WTC11 (cell line): Measurements from ENCODE around the gene NET1. TPM values are rescaled to one million over a fixed set of nuclear protein-coding genes. Genes with fewer than 3 reads are reported as not detected.

Source experiments
- ATF2 ChIP-seq: sonication (generic); formaldehyde crosslinking; IDR thresholded peaks from 2 replicates; pipeline ENCODE4 v1.8.1; 2022; ENCODE audit warnings: low read depth, missing genetic modification reagents, borderline replicate concordance
- ATF3 ChIP-seq: sonication (generic); formaldehyde crosslinking; conservative IDR thresholded peaks from 2 replicates; pipeline ENCODE4 v1.8.1; 2022; ENCODE audit warnings: mild to moderate bottlenecking, missing genetic modification reagents
- CREB1 ChIP-seq: sonication (generic); formaldehyde crosslinking; IDR thresholded peaks from 2 replicates; pipeline ENCODE4 v1.8.0; 2023; ENCODE audit warnings: mild to moderate bottlenecking, missing genetic modification reagents
- CTCF ChIP-seq: fragments of 200-600 bp; IDR thresholded peaks from 2 replicates; pipeline ENCODE4 v1.8.0; 2022; ENCODE audit warnings: antibody characterized with exemption
- GRHL2 ChIP-seq: fragments of 250-450 bp; sonication (Bioruptor Pico); IDR thresholded peaks from 2 replicates; pipeline ENCODE4 v1.8.0; 2022; ENCODE audit warnings: mild to moderate bottlenecking, moderate library complexity; ENCODE audit not compliant: insufficient replicate concordance, severe bottlenecking
- IRF2 ChIP-seq: sonication (generic); formaldehyde crosslinking; IDR thresholded peaks from 2 replicates; pipeline ENCODE4 v1.8.0; 2022; ENCODE audit warnings: low read depth, missing genetic modification reagents, borderline replicate concordance
- JUN ChIP-seq: sonication (generic); formaldehyde crosslinking; IDR thresholded peaks from 2 replicates; pipeline ENCODE4 v1.8.0; 2023; ENCODE audit warnings: mild to moderate bottlenecking, missing genetic modification reagents
- KAT7 ChIP-seq: sonication (generic); formaldehyde crosslinking; IDR thresholded peaks from 2 replicates; pipeline ENCODE4 v1.8.1; 2023; ENCODE audit warnings: missing genetic modification reagents, mild to moderate bottlenecking, borderline replicate concordance
- MAX ChIP-seq: sonication (generic); formaldehyde crosslinking; IDR thresholded peaks from 2 replicates; pipeline ENCODE4 v1.8.0; 2022; ENCODE audit warnings: mild to moderate bottlenecking, missing genetic modification reagents
- MYBL2 ChIP-seq: sonication (generic); formaldehyde crosslinking; IDR thresholded peaks from 2 replicates; pipeline ENCODE4 v1.8.1; 2023; ENCODE audit warnings: mild to moderate bottlenecking, moderate library complexity, missing genetic modification reagents
- NR3C1 ChIP-seq: sonication (generic); formaldehyde crosslinking; conservative IDR thresholded peaks from 2 replicates; pipeline ENCODE4 v1.8.1; 2023; ENCODE audit warnings: low read depth, mild to moderate bottlenecking, missing genetic modification reagents
- STAT6 ChIP-seq: sonication (generic); formaldehyde crosslinking; conservative IDR thresholded peaks from 2 replicates; pipeline ENCODE4 v1.8.1; 2023; ENCODE audit warnings: mild to moderate bottlenecking, low read depth, missing genetic modification reagents, moderate library complexity
- TP53 ChIP-seq: sonication (generic); formaldehyde crosslinking; IDR thresholded peaks from 2 replicates; pipeline ENCODE4 v1.8.1; 2023; ENCODE audit warnings: mild to moderate bottlenecking, missing genetic modification reagents
- ZSCAN18 ChIP-seq: fragments of 250-450 bp; sonication (Bioruptor Pico); IDR thresholded peaks from 2 replicates; pipeline ENCODE4 v2.1.2; 2022; ENCODE audit warnings: mild to moderate bottlenecking, moderate library complexity
- total RNA-seq: library from RNA; stranded (reverse); gene quantifications from 3 replicates; pipeline ENCODE4 v1.2.3, GENCODE V29; 2021

Gene NET1
- total RNA-seq, 1 experiment from 2014 or later: 85.4 TPM

- TF ChIP-seq ATF2 (no peak), MYBL2 (no peak), ATF3 (CRISPR knock-in tag) (no peak), JUN (CRISPR knock-in tag) (no peak), GRHL2 (no peak), IRF2 (CRISPR knock-in tag) (no peak), MAX (CRISPR knock-in tag) (no peak), KAT7 (CRISPR knock-in tag) (no peak), STAT6 (CRISPR knock-in tag) (no peak), ZSCAN18 (CRISPR knock-in tag) (no peak), NR3C1 (CRISPR knock-in tag) (no peak), CREB1 (CRISPR knock-in tag) (no peak), CTCF (no peak), TP53 (CRISPR knock-in tag) (no peak)
Observed at GRCh38 chr10:5508161-5508604, 95.8 kb downstream of the NET1 start (continued).

Other genes with a start within 250 kb of the NET1 start
- gene AKR1C8, start 227.4 kb upstream of the NET1 start, total RNA-seq: not detected in 3 replicates
- not detected in 3 replicates for gene AKR1C4, start 215.7 kb upstream of the NET1 start, total RNA-seq
- not detected in 3 replicates for gene UCN3, start 47.6 kb upstream of the NET1 start, total RNA-seq
- gene TUBAL3, start 7.7 kb upstream of the NET1 start, total RNA-seq: 0.15 to 0.25 TPM in 2 of 3 replicates, not detected in the other
- gene CALML5, start 87.0 kb downstream of the NET1 start, total RNA-seq: 0.23 TPM in 1 of 3 replicates, not detected in the others
- gene CALML3, start 112.4 kb downstream of the NET1 start, total RNA-seq: not detected in 3 replicates